ENCODE data around the gene AEBP2.
"Not testable (repeated sequence)": the region's sequence is repeated elsewhere in the genome, so short reads cannot be mapped to it uniquely, and the experiment has no call there.

The AEBP2 gene, protein sequence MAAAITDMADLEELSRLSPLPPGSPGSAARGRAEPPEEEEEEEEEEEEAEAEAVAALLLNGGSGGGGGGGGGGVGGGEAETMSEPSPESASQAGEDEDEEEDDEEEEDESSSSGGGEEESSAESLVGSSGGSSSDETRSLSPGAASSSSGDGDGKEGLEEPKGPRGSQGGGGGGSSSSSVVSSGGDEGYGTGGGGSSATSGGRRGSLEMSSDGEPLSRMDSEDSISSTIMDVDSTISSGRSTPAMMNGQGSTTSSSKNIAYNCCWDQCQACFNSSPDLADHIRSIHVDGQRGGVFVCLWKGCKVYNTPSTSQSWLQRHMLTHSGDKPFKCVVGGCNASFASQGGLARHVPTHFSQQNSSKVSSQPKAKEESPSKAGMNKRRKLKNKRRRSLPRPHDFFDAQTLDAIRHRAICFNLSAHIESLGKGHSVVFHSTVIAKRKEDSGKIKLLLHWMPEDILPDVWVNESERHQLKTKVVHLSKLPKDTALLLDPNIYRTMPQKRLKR

DNA sequence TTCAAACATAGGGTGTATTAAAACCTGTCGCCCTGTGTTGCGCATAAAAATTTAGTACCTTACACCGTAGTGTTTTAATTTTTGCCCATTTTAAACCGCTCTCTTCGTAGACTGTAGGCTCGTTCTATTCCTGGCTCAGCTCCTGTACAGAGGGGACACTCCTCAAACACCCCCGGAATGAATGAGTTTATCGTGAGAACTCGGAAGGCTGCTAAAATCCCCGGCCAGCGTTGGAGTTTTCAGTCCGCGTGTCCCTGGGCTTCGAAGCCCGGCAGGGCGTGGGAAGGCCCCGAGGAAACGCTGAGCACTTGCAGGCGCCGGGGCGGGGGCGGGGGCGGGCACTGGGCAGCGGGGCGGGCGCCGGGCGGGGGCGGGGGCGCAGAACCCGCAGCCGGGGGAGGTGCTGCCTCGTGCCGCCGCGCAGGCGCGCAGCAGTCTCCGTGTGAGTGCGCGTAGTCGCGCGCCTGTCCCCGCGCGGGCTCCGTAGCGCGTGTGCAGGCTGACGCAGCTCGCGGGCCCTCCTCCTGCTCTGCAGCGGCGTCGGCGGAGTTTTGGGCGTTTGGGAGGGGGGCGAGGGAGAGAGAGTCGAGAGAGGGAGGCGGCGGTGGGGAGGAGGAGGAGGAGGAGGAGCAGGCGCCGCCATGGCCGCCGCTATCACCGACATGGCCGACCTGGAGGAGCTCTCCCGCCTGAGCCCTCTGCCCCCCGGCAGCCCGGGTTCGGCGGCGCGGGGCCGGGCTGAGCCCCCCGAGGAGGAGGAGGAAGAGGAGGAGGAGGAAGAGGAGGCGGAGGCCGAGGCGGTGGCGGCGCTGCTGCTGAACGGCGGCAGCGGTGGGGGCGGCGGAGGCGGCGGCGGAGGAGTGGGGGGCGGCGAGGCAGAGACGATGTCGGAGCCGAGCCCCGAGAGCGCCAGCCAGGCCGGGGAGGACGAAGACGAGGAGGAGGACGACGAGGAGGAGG, at the start of gene AEBP2:
Gene AEBP2 (plus strand): TSS at position 434 of the 960 bp plus-strand sequence. CDS start 208 bp downstream, at position 642.
- DNase-seq (ENCODE audit: low read depth in 2 of 2), result peak; percentile 75 to 84

- DNase-seq (ENCODE audit: low read depth in 2 of 2), result no peak
Measured at GRCh38 chr12:19390051-19390598, 49.2 kb upstream of the AEBP2 start.

- not testable (repeated sequence) for DNase-seq (ENCODE audit: low read depth in 2 of 2)
Measured at GRCh38 chr12:19392644-19393043, 46.6 kb upstream of the AEBP2 start.

GRCh38 chr12:19394385-19394784, 44.9 kb upstream of the AEBP2 start:
- no peak for DNase-seq (ENCODE audit: low read depth in 2 of 2)

DNA sequence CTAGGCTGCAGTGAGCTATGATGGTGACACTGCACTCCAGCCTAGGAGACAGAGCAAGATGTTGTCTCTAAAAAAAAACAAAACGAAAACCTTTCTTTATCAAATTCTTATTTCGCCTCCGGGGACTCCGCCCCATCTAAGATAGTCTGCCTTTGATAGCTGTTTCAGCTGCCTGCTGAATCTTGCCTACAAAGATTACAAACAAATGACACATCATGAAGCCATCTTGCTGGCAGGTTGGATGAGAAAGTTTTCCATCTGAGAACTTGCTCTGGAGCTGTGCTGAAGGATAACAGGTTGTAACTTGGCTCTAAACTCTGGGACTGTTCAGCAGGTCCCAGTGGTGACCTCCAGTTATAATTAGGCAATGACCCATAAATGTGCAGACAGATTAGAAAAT, 41.8 kb upstream of the AEBP2 start:
- no peak for DNase-seq (ENCODE audit: low read depth in 2 of 2)

DNA sequence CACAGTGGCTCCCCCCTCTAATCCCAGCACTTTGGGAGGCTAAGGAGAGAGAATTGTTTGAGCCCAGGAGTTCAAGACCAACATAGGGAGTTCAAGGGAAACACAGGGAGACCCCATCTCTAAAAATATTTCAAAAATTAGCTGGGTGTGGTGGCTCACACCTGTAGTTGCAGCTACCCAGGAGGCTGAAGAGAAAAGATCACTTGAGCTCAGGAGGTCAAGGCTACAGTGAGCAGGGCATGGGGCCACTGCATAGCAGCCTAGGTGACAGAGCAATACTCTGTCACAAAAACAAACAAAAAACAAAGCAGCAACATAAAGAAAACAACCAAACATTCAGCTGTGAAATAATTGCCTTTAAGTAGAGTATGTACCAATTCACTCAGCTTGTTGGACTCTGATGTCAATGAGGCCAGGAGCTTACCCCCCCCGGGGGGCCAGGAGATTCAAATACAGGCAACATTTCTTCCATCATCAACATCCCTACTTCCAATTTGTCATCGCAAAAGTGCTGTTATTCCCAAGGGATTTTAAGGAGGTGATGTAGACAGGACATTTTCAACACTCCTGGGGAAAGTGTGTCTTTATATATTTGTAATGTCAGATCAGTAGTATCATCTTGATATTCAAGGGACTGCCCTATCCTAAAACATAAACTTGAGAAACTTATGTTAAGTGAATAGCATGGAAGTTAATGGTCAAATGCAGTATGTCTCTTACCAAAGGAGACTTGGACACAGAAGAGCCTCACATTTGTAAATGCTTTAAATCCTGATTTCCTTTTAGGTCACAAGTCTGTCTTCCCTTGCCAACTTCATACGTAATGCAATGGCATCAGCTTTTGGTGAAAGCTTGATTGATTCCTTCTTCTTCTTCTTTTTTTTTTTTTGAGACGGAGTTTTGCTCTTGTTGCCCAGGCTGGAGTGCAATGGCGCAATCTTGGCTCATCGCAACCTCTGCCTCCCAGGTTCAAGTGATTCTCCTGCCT, 40.6 kb upstream of the AEBP2 start:
- DNase-seq (ENCODE audit: low read depth in 2 of 2), result no peak

- not testable (repeated sequence) for DNase-seq (ENCODE audit: low read depth in 2 of 2)
Measured at GRCh38 chr12:19400649-19401285, 38.5 kb upstream of the AEBP2 start.

DNA sequence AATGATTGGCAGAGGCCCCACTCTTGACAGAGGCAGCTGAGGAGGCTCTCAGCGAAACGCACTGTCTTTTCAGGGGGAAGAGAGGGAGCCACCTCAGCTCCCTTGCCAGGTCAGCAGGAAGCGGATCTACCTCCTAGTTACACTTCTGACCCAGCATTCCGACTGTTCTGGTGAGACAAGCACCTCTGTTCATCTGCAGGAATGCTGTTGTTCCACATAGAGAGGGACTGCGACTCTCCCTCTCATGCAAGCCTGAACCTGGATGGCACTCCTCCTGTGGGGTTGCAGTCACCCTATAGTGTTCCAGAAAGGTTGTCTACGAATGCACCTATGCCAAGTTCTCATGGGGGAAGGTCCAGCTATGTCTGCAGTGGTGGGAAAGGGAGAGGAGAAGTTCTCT, 37.1 kb upstream of the AEBP2 start:
- no peak for DNase-seq (ENCODE audit: low read depth in 2 of 2)

- DNase-seq (ENCODE audit: low read depth in 2 of 2), result no peak
Measured at GRCh38 chr12:19402743-19403431, 36.4 kb upstream of the AEBP2 start.

- no peak for DNase-seq (ENCODE audit: low read depth in 2 of 2)
Measured at GRCh38 chr12:19404242-19404880, 34.9 kb upstream of the AEBP2 start.

GRCh38 chr12:19409376-19409775, 29.9 kb upstream of the AEBP2 start:
- no peak for DNase-seq (ENCODE audit: low read depth in 2 of 2)

DNA sequence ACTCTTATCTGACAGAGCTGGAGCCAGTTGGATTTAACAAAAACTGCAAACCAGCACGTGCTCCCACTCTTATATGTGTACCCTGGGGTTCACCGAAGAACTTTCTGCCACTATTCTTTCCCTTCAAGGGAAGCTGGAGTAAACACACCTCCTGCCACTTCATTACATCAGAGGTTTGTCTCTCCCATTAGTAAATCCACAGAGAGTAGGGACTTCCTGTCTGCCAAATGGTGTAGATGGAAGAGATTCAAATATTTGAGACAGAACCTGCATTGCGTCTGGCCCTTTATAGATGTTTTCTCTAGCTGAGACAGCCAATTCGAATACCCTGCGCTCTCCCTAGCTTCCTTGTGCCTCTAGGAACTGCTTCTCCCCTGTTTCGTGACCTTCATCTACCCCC, 29.1 kb upstream of the AEBP2 start:
- DNase-seq (ENCODE audit: low read depth in 2 of 2), result no peak

DNA sequence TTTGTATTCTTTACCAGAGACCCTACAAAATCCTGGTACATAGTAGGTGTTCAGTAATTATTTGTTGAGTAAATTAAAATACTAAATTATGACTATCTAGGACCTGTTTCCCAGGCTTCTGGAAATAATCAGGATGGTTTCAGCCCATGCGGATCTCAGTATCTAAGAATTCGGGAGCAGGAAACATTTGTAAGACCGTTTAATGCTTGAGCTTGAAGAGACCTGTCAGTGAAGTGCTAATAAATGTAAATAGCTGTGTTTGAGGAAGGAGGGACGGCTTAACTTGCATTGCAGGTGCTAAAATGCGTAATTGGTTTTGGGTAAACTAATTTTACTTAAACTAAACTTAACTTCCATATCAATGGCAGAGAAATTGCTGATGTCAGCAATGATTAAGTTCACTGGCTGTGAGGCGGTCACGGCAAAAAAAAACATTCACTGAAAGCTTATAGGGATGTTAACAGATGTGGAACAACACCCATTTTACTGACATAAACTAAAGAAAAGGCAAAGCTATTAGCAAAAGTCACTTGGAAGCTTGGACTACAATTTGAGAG, 28.6 kb upstream of the AEBP2 start:
- no peak for DNase-seq (ENCODE audit: low read depth in 2 of 2)

DNA sequence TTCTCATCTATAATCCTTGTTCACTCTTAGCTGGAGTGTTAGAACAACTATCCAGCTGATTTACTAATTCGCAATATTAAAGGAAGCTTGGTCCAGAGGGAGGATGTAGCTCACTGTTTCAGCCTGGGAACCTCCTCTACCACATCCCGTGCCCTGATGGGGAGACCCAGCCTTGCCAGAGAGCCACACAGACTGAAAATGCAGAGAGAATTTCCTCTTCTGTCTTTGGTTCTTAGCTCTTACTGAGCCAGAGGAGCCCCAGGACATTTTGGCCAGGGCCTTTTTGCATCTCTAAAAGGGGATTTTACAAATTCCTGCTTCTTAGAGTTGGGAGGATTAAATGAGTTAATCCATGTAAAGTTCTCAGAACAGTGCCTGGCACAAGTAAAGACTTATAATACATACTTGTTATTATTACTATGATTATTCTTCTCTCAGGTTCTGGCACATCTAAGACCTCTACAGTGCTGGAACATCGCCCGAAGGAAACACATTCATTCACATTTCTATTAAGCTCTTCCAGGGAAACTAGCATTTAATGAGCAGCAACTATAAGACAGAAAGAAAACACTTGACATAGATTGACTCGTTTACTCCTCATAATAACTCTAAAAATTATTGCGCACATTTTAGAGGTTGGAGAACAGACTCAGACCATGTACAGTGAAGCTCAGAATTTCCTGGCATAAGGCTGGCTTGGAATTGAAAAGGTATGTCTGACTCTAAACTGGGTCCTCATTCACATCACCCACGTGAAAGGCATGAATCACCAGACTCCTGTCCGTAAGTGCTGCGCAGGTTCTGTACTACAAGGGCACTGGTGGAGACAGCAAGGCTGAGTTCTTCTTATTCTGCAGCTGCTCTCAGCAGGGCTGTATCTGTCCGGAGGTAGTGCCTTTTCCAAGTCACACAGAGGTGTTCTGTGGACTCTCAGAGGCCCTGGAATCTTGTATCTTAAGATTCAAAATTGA, 27.8 kb upstream of the AEBP2 start:
- DNase-seq (ENCODE audit: low read depth in 2 of 2), result no peak

- no peak for DNase-seq (ENCODE audit: low read depth in 2 of 2)
Measured at GRCh38 chr12:19412844-19413243, 26.4 kb upstream of the AEBP2 start.

DNA sequence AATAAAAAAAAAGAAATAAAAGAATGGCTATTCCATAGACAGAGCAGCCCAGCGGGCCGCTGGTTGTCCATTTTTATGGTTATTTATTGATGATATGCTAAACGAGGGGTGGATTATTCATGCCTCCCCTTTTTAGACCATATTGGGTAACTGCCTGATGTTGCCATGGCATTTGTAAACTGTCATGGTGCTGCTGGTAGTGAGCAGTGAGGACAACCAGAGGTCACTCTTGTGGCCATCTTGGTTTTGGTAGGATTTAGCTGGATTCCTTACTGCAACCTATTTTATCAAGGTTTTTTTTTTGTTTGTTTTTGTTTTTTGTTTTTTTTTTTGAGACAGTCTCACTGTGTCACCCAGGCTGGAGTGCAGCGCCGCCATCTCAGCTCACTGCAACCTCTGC, 25.7 kb upstream of the AEBP2 start:
- not testable (repeated sequence) for DNase-seq (ENCODE audit: low read depth in 2 of 2)

DNA sequence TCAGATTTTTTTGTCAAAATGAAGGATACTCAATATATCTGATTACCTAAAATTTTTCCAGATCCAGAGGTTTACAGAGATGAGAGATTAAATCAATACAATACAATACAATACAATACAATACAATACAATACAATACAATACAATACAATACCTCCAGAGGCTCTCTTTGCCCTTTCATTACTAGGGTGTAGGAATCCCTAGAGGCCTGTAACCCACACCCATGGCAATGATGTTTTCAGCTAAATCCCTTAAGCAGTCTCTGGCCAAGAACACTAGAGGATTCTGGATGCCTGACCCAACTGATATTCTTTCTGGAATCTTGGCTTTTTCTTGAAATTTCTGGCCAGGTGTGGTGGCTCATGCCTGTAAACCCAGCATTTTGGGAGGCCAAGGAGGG, 23.7 kb upstream of the AEBP2 start:
- no peak for DNase-seq (ENCODE audit: low read depth in 2 of 2)

DNA sequence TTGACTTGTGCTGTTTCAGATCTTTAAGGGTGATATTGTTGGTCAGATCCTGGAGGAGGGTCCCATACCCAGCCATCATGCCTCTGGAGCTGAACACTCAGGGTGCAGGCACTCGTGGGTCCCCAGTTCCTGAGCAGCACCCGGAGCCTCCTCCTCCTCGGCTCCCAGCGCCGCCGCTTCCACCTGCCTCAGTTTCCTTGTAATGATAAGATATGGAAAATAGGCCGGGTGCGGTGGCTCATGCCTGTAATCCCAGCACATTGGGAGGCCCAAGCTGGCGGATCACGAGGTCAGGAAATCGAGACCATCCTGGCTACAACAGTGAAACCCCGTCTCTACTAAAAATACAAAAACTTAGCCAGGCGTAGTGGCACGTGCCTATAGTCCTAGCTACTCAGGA, 20.2 kb upstream of the AEBP2 start:
- DNase-seq (ENCODE audit: low read depth in 2 of 2), result no peak
